ENCODE data around the gene MPEG1. TPM values are rescaled to one million over a fixed set of nuclear protein-coding genes. Genes with fewer than 3 reads are reported as not detected.

The MPEG1 gene
- total RNA-seq, 4 donors from 2014 or later, result 3.5 to 51.2 (median 6.0) TPM

- peak; percentile 61 to 85 for TF ChIP-seq POLR2A (IDR thresholded peaks at IDR 0.05)
- TF ChIP-seq, protein P1, sequence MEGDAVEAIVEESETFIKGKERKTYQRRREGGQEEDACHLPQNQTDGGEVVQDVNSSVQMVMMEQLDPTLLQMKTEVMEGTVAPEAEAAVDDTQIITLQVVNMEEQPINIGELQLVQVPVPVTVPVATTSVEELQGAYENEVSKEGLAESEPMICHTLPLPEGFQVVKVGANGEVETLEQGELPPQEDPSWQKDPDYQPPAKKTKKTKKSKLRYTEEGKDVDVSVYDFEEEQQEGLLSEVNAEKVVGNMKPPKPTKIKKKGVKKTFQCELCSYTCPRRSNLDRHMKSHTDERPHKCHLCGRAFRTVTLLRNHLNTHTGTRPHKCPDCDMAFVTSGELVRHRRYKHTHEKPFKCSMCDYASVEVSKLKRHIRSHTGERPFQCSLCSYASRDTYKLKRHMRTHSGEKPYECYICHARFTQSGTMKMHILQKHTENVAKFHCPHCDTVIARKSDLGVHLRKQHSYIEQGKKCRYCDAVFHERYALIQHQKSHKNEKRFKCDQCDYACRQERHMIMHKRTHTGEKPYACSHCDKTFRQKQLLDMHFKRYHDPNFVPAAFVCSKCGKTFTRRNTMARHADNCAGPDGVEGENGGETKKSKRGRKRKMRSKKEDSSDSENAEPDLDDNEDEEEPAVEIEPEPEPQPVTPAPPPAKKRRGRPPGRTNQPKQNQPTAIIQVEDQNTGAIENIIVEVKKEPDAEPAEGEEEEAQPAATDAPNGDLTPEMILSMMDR (IDR thresholded peaks at IDR 0.05), result peak in 2 of 6 experiments; percentile 18 to 25
- DNase-seq, result peak in 2 of 3 donors; percentile 69 to 82
- Histone ChIP-seq H3K4me3 (peak overlapping the region in 2 of 4 donors; percentile 88 to 93), H3K9me3 (no peaks in the 10 kb centered on the region), H3K27ac (peak overlapping the region; percentile 26 to 95 (median 77)), H3K36me3 (no peaks in the 10 kb centered on the region), H3K4me1 (peaks cover 0 to 26% (median 6%) of the 10 kb centered on the region in 4 donors), H3K27me3 (no peaks in the 10 kb centered on the region)
These were observed 38.1 kb downstream of the MPEG1 start for GRCh38 chr11:59174664-59175033.

DNA sequence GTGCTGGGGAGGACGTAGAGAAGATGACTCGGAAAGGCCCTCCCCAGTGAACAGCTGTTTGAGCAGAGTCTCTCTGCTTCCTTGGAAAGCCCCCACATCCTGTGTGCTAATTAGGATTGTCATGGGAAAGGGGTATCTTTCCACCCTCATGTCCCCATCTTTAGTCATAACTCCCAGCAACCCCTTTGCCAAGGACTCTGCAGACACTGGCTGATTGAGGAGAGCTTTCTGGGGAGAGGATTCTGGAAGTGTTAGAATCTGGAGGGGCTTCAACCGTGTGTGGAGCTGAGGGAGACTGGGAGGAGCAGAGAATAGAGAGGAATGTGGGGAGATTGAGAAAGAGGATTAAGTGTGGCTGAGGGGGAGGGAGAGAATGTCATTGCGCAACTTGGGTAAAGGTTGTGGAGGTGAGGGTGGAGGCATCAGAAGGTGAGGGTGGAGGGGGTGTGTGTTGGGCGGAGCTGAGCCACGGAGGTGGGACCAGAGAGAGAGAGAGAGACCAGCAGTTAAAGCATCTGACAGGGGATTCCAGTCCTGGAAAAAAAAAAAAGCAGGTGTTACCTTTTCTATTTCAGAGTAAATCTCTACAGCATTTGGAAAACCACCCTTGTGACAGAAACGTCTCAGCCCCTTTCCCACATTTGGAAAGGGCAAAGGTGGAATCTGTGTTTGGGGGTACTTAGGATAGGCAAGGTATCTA, 38.6 kb downstream of the MPEG1 start:
- peak overlapping the region; percentile 69 to 95 (median 88) for H3K27ac ChIP-seq
- peak overlapping the region; percentile 79 to 93 (median 88) for H3K4me3 ChIP-seq
- H3K36me3 ChIP-seq, result no peaks in the 10 kb centered on the region
- peaks cover 0 to 26% (median 6%) of the 10 kb centered on the region in 4 donors for H3K4me1 ChIP-seq
- TF ChIP-seq, protein P1 (IDR thresholded peaks at IDR 0.05), result no peak
- peak in 1 of 2 donors; percentile 83 for TF ChIP-seq POLR2A (IDR thresholded peaks at IDR 0.05)
- H3K9me3 ChIP-seq, result no peaks in the 10 kb centered on the region
- peak in 2 of 3 donors; percentile 84 to 85 for DNase-seq
- no peaks in the 10 kb centered on the region for H3K27me3 ChIP-seq

GRCh38 chr11:59173080-59173963, 39.4 kb downstream of the MPEG1 start:
- Histone ChIP-seq H3K27ac (peak overlapping the region; percentile 69 to 95 (median 88)), H3K9me3 (no peaks in the 10 kb centered on the region), H3K27me3 (no peaks in the 10 kb centered on the region), H3K36me3 (no peaks in the 10 kb centered on the region), H3K4me3 (peak overlapping the region; percentile 79 to 93 (median 88)), H3K4me1 (peaks cover 0 to 26% (median 6%) of the 10 kb centered on the region in 4 donors)
- DNase-seq, result peak in 2 of 3 donors; percentile 57 to 70
- TF ChIP-seq POLR2A (IDR thresholded peaks at IDR 0.05), result no peak
- TF ChIP-seq, protein P1 (IDR thresholded peaks at IDR 0.05), result no peak

DNA sequence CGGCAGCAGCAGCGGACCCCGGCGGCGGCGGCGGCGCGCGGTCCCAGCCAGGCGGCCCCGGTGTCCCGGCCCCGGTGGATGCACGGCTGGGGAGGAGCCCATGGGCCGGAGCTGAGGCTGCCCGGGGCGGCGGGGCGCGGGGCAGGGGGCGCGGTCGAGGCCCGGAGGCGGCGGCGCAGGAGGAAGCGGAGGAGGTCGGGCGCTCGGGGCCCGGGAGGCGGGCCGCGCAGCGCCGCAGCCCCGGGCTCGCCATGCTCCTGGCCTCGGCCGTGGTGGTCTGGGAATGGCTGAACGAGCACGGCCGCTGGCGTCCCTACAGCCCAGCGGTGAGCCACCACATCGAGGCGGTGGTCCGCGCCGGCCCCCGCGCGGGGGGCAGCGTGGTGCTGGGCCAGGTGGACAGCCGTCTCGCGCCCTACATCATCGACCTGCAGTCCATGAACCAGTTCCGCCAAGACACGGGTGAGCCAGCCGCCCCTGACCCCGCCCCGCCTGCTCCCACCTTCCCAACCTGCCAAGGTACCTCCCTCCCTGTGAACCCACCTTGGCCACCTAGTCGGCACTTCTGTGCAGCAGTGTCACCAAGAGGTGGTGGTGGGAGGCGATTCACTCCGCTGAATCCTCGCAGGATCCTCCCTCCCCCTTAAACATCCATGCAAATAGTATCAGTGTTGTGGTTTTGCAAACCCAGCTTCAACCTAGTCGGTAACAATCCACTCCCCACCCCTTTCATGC, 40.2 kb downstream of the MPEG1 start:
- Histone ChIP-seq H3K4me3 (peak overlapping the region; percentile 79 to 93 (median 88)), H3K36me3 (no peaks in the 10 kb centered on the region), H3K27ac (peak overlapping the region; percentile 69 to 95 (median 88)), H3K4me1 (peaks cover 0 to 26% (median 6%) of the 10 kb centered on the region in 4 donors), H3K27me3 (no peaks in the 10 kb centered on the region), H3K9me3 (no peaks in the 10 kb centered on the region)
- DNase-seq, result peak; percentile 69 to 80 (median 71)
- no peak for TF ChIP-seq POLR2A (IDR thresholded peaks at IDR 0.05)
- TF ChIP-seq, protein P1 (IDR thresholded peaks at IDR 0.05), result no peak

Measured in Peyer's patch (tissue), 4 donors.